Brain microvascular endothelial cell (primary cell): ENCODE measurements around the gene SYT12.

Experiments used
- DNase-seq: peaks from one replicate; pipeline ENCODE4 v3.0.0-alpha.2; 2020
- H3K27ac ChIP-seq: fragments of 250-450 bp; sonication (Bioruptor Pico); 2 replicates; pipeline ENCODE4 v1.5.1; 2020; ENCODE audit warnings: mild to moderate bottlenecking, moderate library complexity
- H3K27me3 ChIP-seq: fragments of 250-450 bp; sonication (Bioruptor Pico); replicated peaks from 2 replicates; pipeline ENCODE4 v1.5.1; 2020; ENCODE audit warnings: mild to moderate bottlenecking
- H3K36me3 ChIP-seq: fragments of 250-450 bp; sonication (Bioruptor Pico); replicated peaks from 2 replicates; pipeline ENCODE4 v1.5.1; 2020; ENCODE audit warnings: mild to moderate bottlenecking
- H3K4me3 ChIP-seq: 2 replicates; pipeline ENCODE4 v1.5.1; 2011; ENCODE audit warnings: low read depth, mild to moderate bottlenecking, control low read depth, low read length, moderate library complexity
- in situ Hi-C: cut with HindIII; loops from 2 replicates; pipeline ENCODE4 v1.10.0; 2017; ENCODE audit warnings: low sequenced_read_pairs, low pct_ligation_motif_present
- TF ChIP-seq, protein P1 (sequence below): IDR thresholded peaks from 2 replicates; pipeline ENCODE4 v1.5.1; 2011; ENCODE audit warnings: low read depth, mild to moderate bottlenecking, moderate library complexity, low read length, control low read depth, inconsistent platforms; ENCODE audit errors: missing control alignments

SYT12 gene

DNA sequence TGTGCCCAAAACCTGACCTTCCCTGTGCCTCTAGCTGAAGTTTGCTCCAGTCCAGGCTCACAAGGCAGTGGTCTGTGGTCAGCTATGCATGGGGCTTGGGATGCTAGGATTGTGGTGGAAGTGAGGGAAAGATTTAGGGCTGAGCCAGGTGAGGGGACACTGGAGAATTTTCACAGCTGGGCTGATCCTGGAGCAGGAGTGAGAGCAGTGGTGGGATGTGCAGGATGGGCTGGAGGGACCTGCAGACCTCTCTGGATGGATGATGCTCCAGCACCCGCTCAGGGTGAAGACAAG, 72.2 kb downstream of the SYT12 start:
- H3K27ac ChIP-seq: no peak overlapping the region
- in situ Hi-C loops: no loop called here
- no peak overlapping the region for H3K4me3 ChIP-seq
- DNase-seq: no peak
- H3K27me3 ChIP-seq: no peaks in the 10 kb centered on the region
- TF ChIP-seq, protein P1, sequence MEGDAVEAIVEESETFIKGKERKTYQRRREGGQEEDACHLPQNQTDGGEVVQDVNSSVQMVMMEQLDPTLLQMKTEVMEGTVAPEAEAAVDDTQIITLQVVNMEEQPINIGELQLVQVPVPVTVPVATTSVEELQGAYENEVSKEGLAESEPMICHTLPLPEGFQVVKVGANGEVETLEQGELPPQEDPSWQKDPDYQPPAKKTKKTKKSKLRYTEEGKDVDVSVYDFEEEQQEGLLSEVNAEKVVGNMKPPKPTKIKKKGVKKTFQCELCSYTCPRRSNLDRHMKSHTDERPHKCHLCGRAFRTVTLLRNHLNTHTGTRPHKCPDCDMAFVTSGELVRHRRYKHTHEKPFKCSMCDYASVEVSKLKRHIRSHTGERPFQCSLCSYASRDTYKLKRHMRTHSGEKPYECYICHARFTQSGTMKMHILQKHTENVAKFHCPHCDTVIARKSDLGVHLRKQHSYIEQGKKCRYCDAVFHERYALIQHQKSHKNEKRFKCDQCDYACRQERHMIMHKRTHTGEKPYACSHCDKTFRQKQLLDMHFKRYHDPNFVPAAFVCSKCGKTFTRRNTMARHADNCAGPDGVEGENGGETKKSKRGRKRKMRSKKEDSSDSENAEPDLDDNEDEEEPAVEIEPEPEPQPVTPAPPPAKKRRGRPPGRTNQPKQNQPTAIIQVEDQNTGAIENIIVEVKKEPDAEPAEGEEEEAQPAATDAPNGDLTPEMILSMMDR: no peak
- no peaks in the 10 kb centered on the region for H3K36me3 ChIP-seq

DNA sequence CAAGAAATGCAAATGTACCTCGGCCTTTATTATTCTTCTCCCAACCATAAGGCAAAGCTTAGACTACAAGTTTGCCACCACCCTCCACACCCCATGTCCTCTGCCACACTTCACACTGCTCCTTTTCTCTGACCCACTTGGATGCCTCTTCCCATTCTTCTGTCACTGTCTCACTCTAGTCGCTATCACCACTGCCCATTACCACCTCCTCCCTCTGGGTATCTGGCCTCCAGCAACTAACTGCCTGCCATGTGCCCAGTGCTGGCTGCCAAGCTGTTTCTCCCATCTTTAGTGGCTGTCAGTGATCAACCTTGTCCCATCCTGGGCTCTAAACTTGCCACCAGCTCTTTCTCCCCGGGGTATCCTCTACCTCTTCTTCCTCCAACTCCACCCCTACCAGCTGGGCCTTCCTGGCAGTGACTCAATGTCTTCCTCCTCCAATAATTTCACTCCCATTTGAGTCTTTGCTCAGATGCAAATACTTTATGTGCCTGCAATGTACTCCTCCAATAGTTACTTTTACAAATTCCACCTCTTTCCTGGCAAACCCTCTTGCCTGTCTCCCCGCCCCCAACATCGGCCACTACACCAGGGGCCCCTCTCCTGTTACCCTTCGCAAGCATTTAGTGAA, 76.0 kb downstream of the SYT12 start:
- Histone ChIP-seq H3K27ac (no peak overlapping the region), H3K27me3 (no peaks in the 10 kb centered on the region), H3K36me3 (no peaks in the 10 kb centered on the region), H3K4me3 (no peak overlapping the region)
- no peak for DNase-seq
- TF ChIP-seq, protein P1: no peak
- in situ Hi-C loops: no loop called here

DNA sequence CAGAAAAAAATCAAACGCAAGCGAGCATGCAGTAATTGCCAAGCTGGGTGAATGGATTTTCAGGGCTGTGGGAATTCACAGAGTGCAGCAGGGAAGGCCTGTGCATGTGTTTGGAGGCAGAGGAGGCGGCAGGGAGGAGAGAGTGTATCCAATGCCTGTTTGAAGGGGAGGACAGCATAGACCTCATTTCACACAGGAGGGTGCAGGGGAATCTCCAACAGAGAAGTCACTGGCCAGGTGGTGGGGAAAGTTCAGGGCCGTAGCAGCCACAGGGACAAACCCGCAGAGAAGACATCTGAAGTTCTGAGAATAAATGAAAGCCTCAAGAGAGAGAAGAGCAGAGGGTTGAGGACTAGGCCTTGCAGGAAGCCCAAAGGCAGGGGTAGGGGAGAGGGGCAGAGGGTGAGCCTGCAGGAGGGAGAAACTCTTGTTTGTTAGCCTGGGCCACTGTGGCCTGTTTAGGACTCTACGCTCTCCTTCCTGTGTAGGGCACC, 76.9 kb downstream of the SYT12 start:
- H3K4me3 ChIP-seq: no peak overlapping the region
- in situ Hi-C loops: no loop called here
- no peak for DNase-seq
- TF ChIP-seq, protein P1: no peak
- H3K27ac ChIP-seq: no peak overlapping the region
- H3K36me3 ChIP-seq: no peaks in the 10 kb centered on the region
- no peaks in the 10 kb centered on the region for H3K27me3 ChIP-seq
